BE2C (cell line): Measurements from ENCODE around the gene GDPD5.

Source experiments
- DNase-seq: peaks from one replicate; pipeline ENCODE4 v3.0.0-alpha.2; 2020
- H3K27me3 ChIP-seq: fragments of 250-450 bp; sonication (Bioruptor Pico); 2 replicates; pipeline ENCODE4 v1.5.1; 2020; ENCODE audit warnings: mild to moderate bottlenecking
- H3K36me3 ChIP-seq: fragments of 250-450 bp; sonication (Bioruptor Pico); 2 replicates; pipeline ENCODE4 v1.5.1; 2020; ENCODE audit warnings: mild to moderate bottlenecking
- H3K4me1 ChIP-seq: fragments of 250-450 bp; sonication (Bioruptor Pico); 2 replicates; pipeline ENCODE4 v1.5.1; 2020
- H3K4me3 ChIP-seq: 2 replicates; pipeline ENCODE4 v1.5.1; 2011; ENCODE audit warnings: low read depth, low read length
- H3K9me3 ChIP-seq: fragments of 250-450 bp; sonication (Bioruptor Pico); 2 replicates; pipeline ENCODE4 v1.5.1; 2020
- TF ChIP-seq, protein P1 (sequence below): IDR thresholded peaks from 2 replicates; pipeline ENCODE4 v1.5.1; 2012; ENCODE audit warnings: mild to moderate bottlenecking, low read depth, low read length

The GDPD5 gene

GRCh38 chr11:75475767-75476650 is 49.7 kb downstream of the GDPD5 start:
- Histone ChIP-seq H3K4me3 (no peak overlapping the region), H3K27me3 (no peaks in the 10 kb centered on the region), H3K4me1 (peaks cover 31% of the 10 kb centered on the region), H3K9me3 (no peaks in the 10 kb centered on the region), H3K36me3 (no peaks in the 10 kb centered on the region)
- no peak for DNase-seq
- TF ChIP-seq, protein P1, sequence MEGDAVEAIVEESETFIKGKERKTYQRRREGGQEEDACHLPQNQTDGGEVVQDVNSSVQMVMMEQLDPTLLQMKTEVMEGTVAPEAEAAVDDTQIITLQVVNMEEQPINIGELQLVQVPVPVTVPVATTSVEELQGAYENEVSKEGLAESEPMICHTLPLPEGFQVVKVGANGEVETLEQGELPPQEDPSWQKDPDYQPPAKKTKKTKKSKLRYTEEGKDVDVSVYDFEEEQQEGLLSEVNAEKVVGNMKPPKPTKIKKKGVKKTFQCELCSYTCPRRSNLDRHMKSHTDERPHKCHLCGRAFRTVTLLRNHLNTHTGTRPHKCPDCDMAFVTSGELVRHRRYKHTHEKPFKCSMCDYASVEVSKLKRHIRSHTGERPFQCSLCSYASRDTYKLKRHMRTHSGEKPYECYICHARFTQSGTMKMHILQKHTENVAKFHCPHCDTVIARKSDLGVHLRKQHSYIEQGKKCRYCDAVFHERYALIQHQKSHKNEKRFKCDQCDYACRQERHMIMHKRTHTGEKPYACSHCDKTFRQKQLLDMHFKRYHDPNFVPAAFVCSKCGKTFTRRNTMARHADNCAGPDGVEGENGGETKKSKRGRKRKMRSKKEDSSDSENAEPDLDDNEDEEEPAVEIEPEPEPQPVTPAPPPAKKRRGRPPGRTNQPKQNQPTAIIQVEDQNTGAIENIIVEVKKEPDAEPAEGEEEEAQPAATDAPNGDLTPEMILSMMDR, result no peak

DNA sequence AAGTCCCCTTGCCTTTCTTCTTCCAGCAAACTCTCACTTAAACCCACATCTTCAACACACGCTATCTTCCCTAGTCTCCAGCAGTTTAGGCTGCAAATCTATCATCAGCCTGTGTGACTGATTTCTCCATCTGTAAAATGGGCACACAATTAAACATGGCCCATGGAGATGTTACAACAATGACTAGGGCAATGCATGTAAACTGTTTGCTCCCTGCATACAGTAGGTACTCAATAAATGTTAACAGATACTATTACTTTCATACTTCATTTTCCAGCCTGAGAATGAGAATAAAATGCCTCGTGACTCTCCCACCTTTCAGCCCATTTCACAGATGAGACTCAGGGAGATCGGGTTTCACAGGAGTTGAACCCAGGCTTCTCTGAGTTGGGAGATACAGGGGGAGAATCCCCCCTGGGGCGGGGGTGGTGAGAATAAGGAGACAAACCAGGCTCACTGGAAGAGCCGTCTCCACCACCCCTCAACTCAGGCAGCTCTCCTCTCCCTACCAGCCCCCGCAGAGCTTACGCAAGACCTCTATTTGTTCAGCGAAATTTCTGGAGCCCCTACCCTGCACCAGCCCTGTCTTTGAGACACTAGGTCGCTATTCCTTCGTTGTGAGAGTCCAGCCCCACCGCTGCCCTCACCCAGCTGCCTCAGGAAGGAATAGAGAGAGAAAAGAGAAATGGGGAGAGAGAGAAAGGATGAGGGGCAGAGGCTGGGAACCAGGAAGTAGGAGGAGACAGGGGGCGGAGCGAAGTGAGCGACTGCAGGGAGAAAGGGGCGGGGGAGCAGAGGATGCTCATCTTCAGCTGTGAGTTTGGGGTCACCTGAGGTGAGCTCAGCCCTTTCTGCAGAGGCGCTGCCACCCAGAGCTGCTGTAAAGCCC is 50.6 kb downstream of the GDPD5 start:
- no peak overlapping the region for H3K4me3 ChIP-seq
- no peaks in the 10 kb centered on the region for H3K36me3 ChIP-seq
- TF ChIP-seq, protein P1, result no peak
- H3K27me3 ChIP-seq, result no peaks in the 10 kb centered on the region
- peaks cover 35% of the 10 kb centered on the region for H3K4me1 ChIP-seq
- no peaks in the 10 kb centered on the region for H3K9me3 ChIP-seq
- DNase-seq, result peak; percentile 77

GRCh38 chr11:75474240-75474639 is 51.5 kb downstream of the GDPD5 start:
- Histone ChIP-seq H3K4me3 (no peak overlapping the region), H3K36me3 (no peaks in the 10 kb centered on the region), H3K27me3 (no peaks in the 10 kb centered on the region), H3K4me1 (peaks cover 42% of the 10 kb centered on the region), H3K9me3 (no peaks in the 10 kb centered on the region)
- DNase-seq, result peak; percentile 48
- TF ChIP-seq, protein P1, result no peak

DNA sequence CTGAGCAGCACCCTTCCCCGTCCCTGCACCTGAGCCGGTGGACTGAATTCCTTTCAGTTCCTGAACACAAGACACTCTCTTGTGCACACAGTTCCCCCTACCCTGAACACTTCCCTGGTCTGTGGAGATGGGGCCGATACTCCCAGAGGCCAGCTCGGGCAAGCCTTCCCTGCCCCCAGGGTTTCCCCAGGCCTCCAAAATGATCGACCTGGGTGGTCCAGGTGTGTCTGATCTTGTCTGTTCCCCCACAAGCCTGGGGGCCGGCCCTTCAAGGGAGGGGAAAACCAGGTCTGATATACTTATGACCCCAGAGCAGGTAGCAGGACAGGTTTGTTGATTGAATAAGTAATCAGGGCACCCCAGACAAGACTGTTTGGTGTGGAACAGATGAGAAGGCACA is 52.1 kb downstream of the GDPD5 start:
- peaks cover 48% of the 10 kb centered on the region for H3K4me1 ChIP-seq
- no peaks in the 10 kb centered on the region for H3K9me3 ChIP-seq
- H3K36me3 ChIP-seq, result no peaks in the 10 kb centered on the region
- no peak overlapping the region for H3K4me3 ChIP-seq
- TF ChIP-seq, protein P1, result no peak
- no peaks in the 10 kb centered on the region for H3K27me3 ChIP-seq
- DNase-seq, result no peak

DNA sequence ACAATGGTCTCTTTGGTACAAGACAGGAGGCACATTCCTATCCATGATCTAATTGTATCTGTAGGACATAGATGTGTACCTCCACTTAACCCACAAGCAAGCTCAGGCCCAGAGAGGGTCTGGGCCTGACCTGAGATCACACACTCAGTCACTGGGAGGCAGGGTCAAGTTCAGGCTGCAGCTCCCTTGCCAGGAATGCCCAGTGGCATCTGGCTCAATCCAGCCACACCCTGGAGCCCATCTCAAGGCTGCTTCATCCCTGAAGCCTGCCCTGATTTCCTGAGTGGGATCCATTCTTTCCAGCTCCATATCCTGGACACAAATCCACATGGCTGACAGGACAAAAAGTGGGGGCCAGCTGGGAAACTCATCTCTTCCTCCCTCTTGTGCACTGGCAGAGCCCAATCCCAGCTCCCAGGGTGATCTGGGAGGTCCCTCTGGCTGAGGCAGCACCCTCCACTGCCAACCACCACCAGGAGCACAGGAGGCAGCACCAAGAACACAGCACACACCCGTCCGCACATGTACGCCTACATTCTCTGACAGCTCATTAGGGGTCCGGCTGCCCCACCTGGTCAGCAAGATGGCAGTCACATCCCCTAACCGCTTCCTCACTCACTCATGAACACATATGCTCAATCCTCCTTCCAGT is 53.5 kb downstream of the GDPD5 start:
- TF ChIP-seq, protein P1, result no peak
- no peak for DNase-seq
- no peak overlapping the region for H3K4me3 ChIP-seq
- H3K27me3 ChIP-seq, result no peaks in the 10 kb centered on the region
- no peaks in the 10 kb centered on the region for H3K9me3 ChIP-seq
- H3K36me3 ChIP-seq, result no peaks in the 10 kb centered on the region
- peaks cover 57% of the 10 kb centered on the region for H3K4me1 ChIP-seq
